Measurements from ENCODE around the gene PRAMEF5. TPM values are rescaled to one million over a fixed set of nuclear protein-coding genes. Genes with fewer than 3 reads are reported as not detected.
"Not testable (repeated sequence)": the region's sequence is repeated elsewhere in the genome, so short reads cannot be mapped to it uniquely, and the experiment has no call there.

Gene PRAMEF5
- total RNA-seq, result not detected in 2 replicates
- not detected in 2 replicates for polyA plus RNA-seq

- H3K27me3 ChIP-seq; H3K27ac ChIP-seq; H3K9me3 ChIP-seq (ENCODE audit: low read depth); DNase-seq (ENCODE audit: low read depth in 1 of 2, low spot score in 1 of 2); H3K4me3 ChIP-seq; H3K36me3 ChIP-seq; H3K4me1 ChIP-seq (ENCODE audit: low read depth): not testable (repeated sequence)
Observed at GRCh38 chr1:13253898-13254297, at the start of gene PRAMEF5. Gene PRAMEF5 (plus strand): TSS chr1:13254198. CDS start chr1:13259269, 5,071 bp downstream.

GRCh38 chr1:13208712-13209111, 45.3 kb upstream of the PRAMEF5 start:
- H3K9me3 ChIP-seq (ENCODE audit: low read depth); H3K4me1 ChIP-seq (ENCODE audit: low read depth); H3K36me3 ChIP-seq; H3K27me3 ChIP-seq; DNase-seq (ENCODE audit: low read depth in 1 of 2, low spot score in 1 of 2); H3K27ac ChIP-seq; H3K4me3 ChIP-seq: not testable (repeated sequence)

GRCh38 chr1:13216619-13217018, 37.4 kb upstream of the PRAMEF5 start:
- not testable (repeated sequence) for H3K9me3 ChIP-seq (ENCODE audit: low read depth); H3K36me3 ChIP-seq; H3K27me3 ChIP-seq; DNase-seq (ENCODE audit: low read depth in 1 of 2, low spot score in 1 of 2); H3K4me1 ChIP-seq (ENCODE audit: low read depth); H3K4me3 ChIP-seq; H3K27ac ChIP-seq

GRCh38 chr1:13219203-13219602, 34.8 kb upstream of the PRAMEF5 start:
- H3K27ac ChIP-seq; H3K4me3 ChIP-seq; DNase-seq (ENCODE audit: low read depth in 1 of 2, low spot score in 1 of 2); H3K9me3 ChIP-seq (ENCODE audit: low read depth); H3K36me3 ChIP-seq; H3K4me1 ChIP-seq (ENCODE audit: low read depth); H3K27me3 ChIP-seq: not testable (repeated sequence)

- H3K27me3 ChIP-seq; H3K27ac ChIP-seq; H3K9me3 ChIP-seq (ENCODE audit: low read depth); H3K4me1 ChIP-seq (ENCODE audit: low read depth); H3K4me3 ChIP-seq; DNase-seq (ENCODE audit: low read depth in 1 of 2, low spot score in 1 of 2); H3K36me3 ChIP-seq: not testable (repeated sequence)
Observed at GRCh38 chr1:13222788-13223187, 31.2 kb upstream of the PRAMEF5 start.

GRCh38 chr1:13224480-13225060, 29.4 kb upstream of the PRAMEF5 start:
- Histone ChIP-seq H3K36me3 (no peaks in the 10 kb centered on the region), H3K9me3 (ENCODE audit: low read depth) (no peaks in the 10 kb centered on the region), H3K27ac (no peak overlapping the region), H3K4me1 (ENCODE audit: low read depth) (no peaks in the 10 kb centered on the region), H3K27me3 (no peaks in the 10 kb centered on the region), H3K4me3 (no peak overlapping the region)
- TF ChIP-seq CTCF (IDR thresholded peaks at IDR 0.05; ENCODE audit: low read depth, low read length), result no peak
- DNase-seq (ENCODE audit: low read depth in 1 of 2, low spot score in 1 of 2), result no peak

- not testable (repeated sequence) for H3K27me3 ChIP-seq; DNase-seq (ENCODE audit: low read depth in 1 of 2, low spot score in 1 of 2)
Observed at GRCh38 chr1:13225675-13226204, 28.3 kb upstream of the PRAMEF5 start, which contains the start of gene PRAMEF18. Gene PRAMEF18 (minus strand): TSS chr1:13226154. CDS start chr1:13226106, 48 bp downstream.

GRCh38 chr1:13227271-13228055, 26.5 kb upstream of the PRAMEF5 start:
- H3K9me3 ChIP-seq (ENCODE audit: low read depth); DNase-seq (ENCODE audit: low read depth in 1 of 2, low spot score in 1 of 2); H3K27ac ChIP-seq; H3K4me1 ChIP-seq (ENCODE audit: low read depth); H3K36me3 ChIP-seq; H3K27me3 ChIP-seq; H3K4me3 ChIP-seq: not testable (repeated sequence)

More at GRCh38 chr1:13225675-13226204, 28.3 kb upstream of the PRAMEF5 start, which contains the start of gene PRAMEF18:
- H3K36me3 ChIP-seq; H3K4me1 ChIP-seq (ENCODE audit: low read depth); H3K9me3 ChIP-seq (ENCODE audit: low read depth); H3K27ac ChIP-seq; H3K4me3 ChIP-seq: not testable (repeated sequence)

GRCh38 chr1:13228343-13228781, 25.6 kb upstream of the PRAMEF5 start:
- H3K9me3 ChIP-seq (ENCODE audit: low read depth), result no peaks in the 10 kb centered on the region
- no peak for DNase-seq (ENCODE audit: low read depth in 1 of 2, low spot score in 1 of 2)

GRCh38 chr1:13230096-13230495, 23.9 kb upstream of the PRAMEF5 start:
- H3K36me3 ChIP-seq; H3K27me3 ChIP-seq; DNase-seq (ENCODE audit: low read depth in 1 of 2, low spot score in 1 of 2); H3K27ac ChIP-seq; H3K4me3 ChIP-seq; H3K9me3 ChIP-seq (ENCODE audit: low read depth); H3K4me1 ChIP-seq (ENCODE audit: low read depth): not testable (repeated sequence)

More at GRCh38 chr1:13228343-13228781, 25.6 kb upstream of the PRAMEF5 start:
- no peak overlapping the region for H3K4me3 ChIP-seq
- H3K36me3 ChIP-seq, result no peaks in the 10 kb centered on the region
- no peak for TF ChIP-seq CTCF (IDR thresholded peaks at IDR 0.05; ENCODE audit: low read depth, low read length)
- H3K27me3 ChIP-seq, result no peaks in the 10 kb centered on the region
- no peak overlapping the region for H3K27ac ChIP-seq
- H3K4me1 ChIP-seq (ENCODE audit: low read depth), result no peaks in the 10 kb centered on the region

GRCh38 chr1:13230601-13231000, 23.4 kb upstream of the PRAMEF5 start:
- H3K27ac ChIP-seq; H3K4me3 ChIP-seq; DNase-seq (ENCODE audit: low read depth in 1 of 2, low spot score in 1 of 2); H3K36me3 ChIP-seq; H3K9me3 ChIP-seq (ENCODE audit: low read depth); H3K4me1 ChIP-seq (ENCODE audit: low read depth); H3K27me3 ChIP-seq: not testable (repeated sequence)

All from cardiac muscle cell (in vitro differentiated cells and primary cell).